Peyer's patch (tissue), 4 donors: ENCODE measurements around the gene TMEM38A.
"Not testable (repeated sequence)": the region's sequence is repeated elsewhere in the genome, so short reads cannot be mapped to it uniquely, and the experiment has no call there.

Experiments used
- POLR2A ChIP-seq, 2 donors: fragments of 450-650 bp; IDR thresholded peaks; one replicate each; pipeline ENCODE4 v1.5.1; 2017; ENCODE audit warnings: antibody characterized with exemption in 2 of 2, mild to moderate bottlenecking in 2 of 2, moderate library complexity in 2 of 2
- TF ChIP-seq, protein P1 (sequence below), 6 experiments: fragments of 450-650 bp in 4 of 6; fragments of 200-600 bp in 2 of 6; sonication (generic) in 1 of 6; IDR thresholded peaks; one replicate each; pipeline ENCODE4 v1.5.1; 2017 to 2019; ENCODE audit warnings: antibody characterized with exemption in 6 of 6, mild to moderate bottlenecking in 3 of 6, moderate library complexity in 1 of 6

DNA sequence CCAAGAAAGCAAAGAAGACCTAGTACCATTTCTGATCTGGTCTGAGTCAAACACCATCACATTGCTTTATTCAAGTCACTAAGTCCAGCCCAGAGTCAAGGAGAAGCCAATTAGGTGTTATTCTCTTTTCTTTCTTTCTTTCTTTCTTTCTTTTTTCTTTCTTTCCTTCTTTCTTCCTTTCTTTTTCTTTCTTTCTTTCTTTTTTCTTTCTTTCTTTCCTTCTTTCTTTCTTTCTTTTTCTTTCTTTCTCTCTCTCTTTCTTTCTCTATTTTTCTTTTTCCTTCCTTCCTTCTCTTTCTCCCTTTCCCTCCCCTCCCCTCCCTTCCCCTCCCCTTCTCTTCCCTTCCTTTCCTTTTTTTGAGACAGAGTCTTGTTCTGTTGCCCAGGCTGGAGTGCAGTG, 49.9 kb downstream of the TMEM38A start:
- TF ChIP-seq, protein P1, sequence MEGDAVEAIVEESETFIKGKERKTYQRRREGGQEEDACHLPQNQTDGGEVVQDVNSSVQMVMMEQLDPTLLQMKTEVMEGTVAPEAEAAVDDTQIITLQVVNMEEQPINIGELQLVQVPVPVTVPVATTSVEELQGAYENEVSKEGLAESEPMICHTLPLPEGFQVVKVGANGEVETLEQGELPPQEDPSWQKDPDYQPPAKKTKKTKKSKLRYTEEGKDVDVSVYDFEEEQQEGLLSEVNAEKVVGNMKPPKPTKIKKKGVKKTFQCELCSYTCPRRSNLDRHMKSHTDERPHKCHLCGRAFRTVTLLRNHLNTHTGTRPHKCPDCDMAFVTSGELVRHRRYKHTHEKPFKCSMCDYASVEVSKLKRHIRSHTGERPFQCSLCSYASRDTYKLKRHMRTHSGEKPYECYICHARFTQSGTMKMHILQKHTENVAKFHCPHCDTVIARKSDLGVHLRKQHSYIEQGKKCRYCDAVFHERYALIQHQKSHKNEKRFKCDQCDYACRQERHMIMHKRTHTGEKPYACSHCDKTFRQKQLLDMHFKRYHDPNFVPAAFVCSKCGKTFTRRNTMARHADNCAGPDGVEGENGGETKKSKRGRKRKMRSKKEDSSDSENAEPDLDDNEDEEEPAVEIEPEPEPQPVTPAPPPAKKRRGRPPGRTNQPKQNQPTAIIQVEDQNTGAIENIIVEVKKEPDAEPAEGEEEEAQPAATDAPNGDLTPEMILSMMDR (IDR thresholded peaks at IDR 0.05), result not testable (repeated sequence)
- TF ChIP-seq POLR2A (IDR thresholded peaks at IDR 0.05), result not testable (repeated sequence)
